HG02943 (cell line): ENCODE measurements around the gene UGGT2.
"Not testable (repeated sequence)": the region's sequence is repeated elsewhere in the genome, so short reads cannot be mapped to it uniquely, and the experiment has no call there.

ENCODE experiments used
- ATAC-seq: cut with Tn5 transposase; IDR thresholded peaks from one replicate; pipeline ENCODE4 v1.9.1; 2021; ENCODE audit warnings: mild to moderate bottlenecking, low read depth, moderate library complexity; ENCODE audit not compliant: unreplicated experiment

UGGT2 gene

GRCh38 chr13:95918860-95919259, 134.3 kb downstream of the UGGT2 start:
- ATAC-seq = no peak

GRCh38 chr13:95914991-95915501, 138.2 kb downstream of the UGGT2 start:
- no peak for ATAC-seq

- no peak for ATAC-seq
Observed at GRCh38 chr13:95906999-95907398, 146.2 kb downstream of the UGGT2 start.

GRCh38 chr13:95903569-95903968, 149.6 kb downstream of the UGGT2 start:
- no peak for ATAC-seq

GRCh38 chr13:95902741-95903140, 150.5 kb downstream of the UGGT2 start:
- ATAC-seq = no peak

GRCh38 chr13:95898256-95898655, 154.9 kb downstream of the UGGT2 start:
- ATAC-seq = no peak

- ATAC-seq = no peak
Observed at GRCh38 chr13:95896301-95896700, 156.9 kb downstream of the UGGT2 start.

- ATAC-seq = no peak
Observed at GRCh38 chr13:95893861-95894260, 159.3 kb downstream of the UGGT2 start.

- no peak for ATAC-seq
Observed at GRCh38 chr13:95882121-95882520, 171.1 kb downstream of the UGGT2 start.

GRCh38 chr13:95880331-95880730, 172.9 kb downstream of the UGGT2 start:
- no peak for ATAC-seq

GRCh38 chr13:95874286-95874685, 178.9 kb downstream of the UGGT2 start:
- no peak for ATAC-seq

- ATAC-seq = no peak
Observed at GRCh38 chr13:95870421-95870820, 182.8 kb downstream of the UGGT2 start.

GRCh38 chr13:95865080-95865615, 188.1 kb downstream of the UGGT2 start:
- no peak for ATAC-seq

GRCh38 chr13:95862408-95862807, 190.8 kb downstream of the UGGT2 start:
- no peak for ATAC-seq

- no peak for ATAC-seq
Observed at GRCh38 chr13:95861296-95861695, 191.9 kb downstream of the UGGT2 start.

- ATAC-seq = no peak
Observed at GRCh38 chr13:95858286-95859075, 194.7 kb downstream of the UGGT2 start.

- not testable (repeated sequence) for ATAC-seq
Observed at GRCh38 chr13:95845656-95846055, 207.5 kb downstream of the UGGT2 start.

- ATAC-seq = no peak
Observed at GRCh38 chr13:95842898-95843297, 210.3 kb downstream of the UGGT2 start.

GRCh38 chr13:95841894-95842293, 211.3 kb downstream of the UGGT2 start:
- no peak for ATAC-seq

GRCh38 chr13:95834134-95834765, 219.0 kb downstream of the UGGT2 start:
- peak; percentile 90 for ATAC-seq

GRCh38 chr13:95833719-95834118, 219.5 kb downstream of the UGGT2 start:
- ATAC-seq = no peak

- no peak for ATAC-seq
Observed at GRCh38 chr13:95833126-95833525, 220.1 kb downstream of the UGGT2 start.
